NCI-H446 treated with DMSO at 0.1 percent for 48 hours (cell line): ENCODE measurements around the gene QTRT2.

ENCODE experiments used
- DNase-seq: peaks from one replicate; lab custom pipeline; 2025; lab: John Stamatoyannopoulos, UW

Gene QTRT2

DNA sequence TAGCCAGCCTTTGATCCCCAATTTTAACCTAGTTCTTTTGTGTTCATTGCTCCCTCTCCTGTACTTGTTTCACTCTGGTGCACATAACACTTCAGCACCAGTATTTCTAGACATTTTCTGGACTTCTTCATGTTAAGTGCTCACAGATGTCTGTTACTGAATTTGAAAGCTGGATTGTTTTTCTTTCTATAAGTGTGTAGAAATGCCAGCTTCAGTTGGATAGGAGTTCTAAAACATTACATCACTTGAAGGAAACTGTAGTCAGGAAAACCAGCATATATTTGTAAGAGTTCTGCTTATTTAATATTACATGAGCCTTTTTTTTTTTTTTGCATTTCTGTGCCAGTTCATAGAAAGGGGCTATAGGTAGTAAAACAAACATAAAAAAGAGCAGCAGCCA lies 21.6 kb downstream of the QTRT2 start:
- no peak for DNase-seq

- no peak for DNase-seq
These were observed 23.2 kb downstream of the QTRT2 start for GRCh38 chr3:114079761-114080160.

DNA sequence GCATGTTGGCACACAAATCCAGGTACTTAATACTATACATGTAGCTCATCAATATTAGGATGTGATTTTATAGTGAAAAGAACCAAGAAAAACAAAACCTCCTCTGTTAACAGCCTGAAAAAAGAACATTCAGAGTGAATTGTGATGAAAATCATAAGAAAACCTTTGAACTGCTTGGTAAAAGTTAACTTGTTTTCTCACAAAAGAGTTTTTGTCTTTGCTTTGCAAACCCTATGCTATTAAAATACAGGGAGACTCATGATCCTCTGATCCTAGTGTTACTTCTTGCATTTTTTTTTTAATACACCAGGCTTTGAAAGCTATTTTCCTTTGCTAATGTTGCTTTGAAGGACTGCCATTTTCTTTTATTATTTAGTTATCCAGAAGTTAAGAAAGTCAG lies 23.7 kb downstream of the QTRT2 start:
- DNase-seq = no peak

- DNase-seq = no peak
These were observed 24.5 kb downstream of the QTRT2 start for GRCh38 chr3:114081037-114081436.

DNA sequence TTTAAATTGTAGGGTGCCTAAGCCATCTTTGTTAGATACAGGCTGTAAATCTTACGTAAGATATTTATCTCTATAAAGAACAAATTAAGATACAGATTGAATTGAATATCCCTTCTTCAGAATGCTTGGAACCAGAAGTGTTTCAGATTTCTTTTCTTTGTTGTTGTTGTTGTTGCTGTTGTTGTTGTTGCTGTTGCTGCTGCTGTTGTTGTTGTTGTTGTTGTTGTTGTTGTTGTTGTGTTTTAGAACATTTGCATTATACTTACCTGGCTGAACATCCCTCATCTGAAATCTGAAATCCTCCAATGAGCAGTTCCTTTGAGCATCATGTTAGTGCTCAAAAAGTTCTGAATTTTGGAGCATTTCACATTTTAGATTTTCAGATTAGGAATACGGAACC lies 26.6 kb downstream of the QTRT2 start:
- DNase-seq = no peak

DNA sequence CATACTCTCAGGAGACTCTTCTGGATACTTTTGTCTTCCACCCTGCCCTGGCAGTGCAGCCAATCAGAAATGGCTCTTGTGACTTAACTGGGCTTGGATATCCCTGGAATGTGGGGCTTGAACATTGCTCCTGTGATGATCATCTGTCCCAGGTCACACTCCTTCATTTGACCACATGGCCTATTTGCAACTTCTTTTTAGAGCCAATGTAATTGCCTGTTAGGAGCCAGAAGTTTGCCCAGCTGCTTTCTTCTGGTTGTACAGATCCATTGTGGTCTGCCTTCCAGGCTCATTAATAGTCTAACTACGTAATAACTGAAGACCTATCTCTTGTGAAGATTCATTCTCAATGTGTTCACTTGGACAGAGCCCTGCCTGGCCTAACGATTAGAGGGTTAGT lies 29.8 kb downstream of the QTRT2 start:
- DNase-seq = no peak

DNA sequence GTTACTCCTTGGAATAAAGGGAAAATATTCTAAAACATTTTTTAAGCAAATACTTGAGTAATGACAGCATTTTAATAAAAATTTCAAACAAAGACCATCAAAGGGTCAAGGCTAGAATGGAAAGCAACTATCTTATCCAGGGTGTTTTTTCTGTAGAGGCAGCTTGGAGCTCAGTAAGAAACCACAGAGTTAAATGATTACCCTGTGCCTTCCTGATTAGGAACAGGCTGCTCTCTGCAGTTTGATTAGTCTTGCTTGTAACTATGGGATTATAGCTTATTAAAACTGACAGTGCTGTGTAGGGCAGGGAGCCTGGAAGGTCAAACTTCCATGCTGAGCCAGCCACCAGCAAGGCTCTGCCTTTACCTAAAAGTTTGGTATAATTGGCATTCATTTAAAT lies 33.1 kb downstream of the QTRT2 start:
- DNase-seq = no peak

- no peak for DNase-seq
These were observed 35.8 kb downstream of the QTRT2 start for GRCh38 chr3:114092151-114093015.

GRCh38 chr3:114093016-114093380 lies 36.5 kb downstream of the QTRT2 start:
- DNase-seq = no peak

DNA sequence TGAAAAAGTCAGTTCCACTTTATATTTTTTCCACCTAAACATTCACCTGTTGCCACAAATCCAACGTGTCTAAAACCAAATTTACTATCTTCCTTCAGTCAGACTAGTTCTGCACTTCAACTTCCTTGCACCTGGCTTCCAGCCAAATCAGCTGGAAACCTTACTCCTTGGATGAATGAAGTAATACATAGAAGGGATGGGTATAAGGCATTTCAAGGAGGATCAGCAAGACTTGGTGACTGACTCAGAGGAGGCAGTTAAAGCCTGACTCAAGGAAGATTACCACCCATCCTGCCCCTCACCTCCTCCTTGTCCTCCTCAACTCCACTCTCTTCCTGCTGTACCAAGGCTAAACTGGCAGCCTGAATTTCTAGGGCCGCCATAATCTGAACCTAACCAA lies 37.1 kb downstream of the QTRT2 start:
- no peak for DNase-seq

DNA sequence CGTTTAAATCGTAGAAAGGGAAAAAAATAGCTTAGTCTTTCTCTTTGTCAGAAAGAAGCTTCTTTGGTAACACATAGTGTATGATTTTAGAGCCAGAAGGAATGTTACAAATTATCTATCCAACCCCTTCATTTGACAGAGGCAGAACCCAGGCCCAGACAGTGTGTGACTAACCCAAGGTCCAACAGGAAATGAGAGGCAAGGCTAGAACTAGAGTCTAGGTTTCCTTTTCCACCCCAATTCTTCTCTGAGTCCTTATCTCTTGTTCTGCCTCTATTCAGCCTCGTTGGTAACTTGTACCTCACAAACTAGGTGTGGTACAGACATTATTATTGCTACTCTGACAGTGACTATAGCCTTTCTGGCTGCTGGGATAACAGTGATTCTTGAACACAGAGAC lies 39.3 kb downstream of the QTRT2 start:
- no peak for DNase-seq

DNA sequence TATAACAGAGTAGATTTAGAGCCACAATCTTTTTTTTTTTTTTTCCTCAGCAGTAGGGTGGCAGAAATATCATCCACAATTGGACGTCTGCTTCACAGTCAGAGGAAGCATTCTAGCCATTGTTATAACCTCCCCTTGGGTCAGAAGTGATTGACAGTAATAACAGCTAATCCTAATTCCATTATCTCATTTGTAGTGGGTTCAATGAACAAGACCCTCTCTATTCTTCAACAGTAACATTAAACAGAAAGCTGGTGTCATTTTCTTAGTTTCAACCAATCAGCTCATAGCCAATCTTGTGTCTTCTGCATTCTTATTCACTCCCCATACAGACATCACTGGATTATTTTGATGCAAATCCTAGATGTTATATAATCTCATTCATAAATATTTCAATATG lies 44.6 kb downstream of the QTRT2 start:
- no peak for DNase-seq

GRCh38 chr3:114103181-114103580 lies 46.6 kb downstream of the QTRT2 start:
- DNase-seq = no peak

DNA sequence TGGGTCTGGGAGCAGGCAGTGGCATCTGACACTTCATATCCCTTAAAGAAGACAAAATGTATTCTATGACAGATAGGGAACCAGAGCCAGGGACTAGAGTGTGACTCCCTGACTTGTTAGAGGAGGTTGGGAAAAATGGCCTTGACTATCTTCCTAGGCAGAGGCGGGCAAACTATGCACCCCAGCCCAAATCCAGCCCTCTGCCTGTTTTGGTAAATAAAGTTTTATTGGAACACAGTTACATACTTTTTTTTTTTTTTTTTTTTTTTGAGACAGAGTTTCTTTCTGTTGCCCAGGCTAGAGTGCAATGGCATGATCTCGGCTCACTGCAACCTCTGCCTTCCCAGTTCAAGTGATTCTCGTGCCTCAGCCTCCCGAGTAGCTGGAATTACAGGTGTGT lies 47.3 kb downstream of the QTRT2 start:
- DNase-seq = no peak

DNA sequence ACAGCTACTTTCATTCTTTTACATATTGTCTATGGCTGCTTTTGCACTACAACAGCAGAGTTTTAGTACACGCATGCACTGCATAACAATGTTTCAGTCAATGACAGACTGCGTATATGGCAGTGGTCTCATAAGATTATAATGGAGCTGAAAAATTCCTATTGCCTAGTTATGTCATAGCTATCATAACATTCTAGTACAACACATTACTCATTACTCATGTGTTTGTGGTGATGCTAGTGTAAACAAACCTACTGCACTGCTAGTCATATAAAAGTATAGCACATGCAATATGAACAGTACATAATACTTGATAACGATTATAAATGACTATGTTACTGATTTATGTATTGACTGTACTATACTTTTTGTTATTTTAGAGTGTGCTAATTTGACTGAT lies 47.9 kb downstream of the QTRT2 start:
- no peak for DNase-seq

DNA sequence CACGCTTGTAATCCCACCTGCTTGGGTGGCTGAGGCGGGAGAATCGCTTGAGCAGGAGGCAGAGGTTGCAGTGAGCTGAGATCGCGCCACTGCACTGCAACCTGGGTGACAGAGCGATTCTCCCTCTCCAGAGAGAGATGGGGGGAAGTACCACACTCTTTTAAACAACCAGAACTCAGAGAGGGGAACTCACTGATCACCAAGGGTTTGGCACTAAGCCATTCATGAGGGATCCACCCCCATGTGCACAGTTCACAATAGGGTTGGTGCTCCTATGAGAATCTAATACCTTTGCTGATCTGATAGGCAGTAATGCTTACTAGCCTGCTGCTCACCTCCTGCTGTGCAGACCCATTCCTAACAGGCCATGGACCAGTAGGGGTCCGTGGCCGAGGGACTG lies 51.6 kb downstream of the QTRT2 start:
- no peak for DNase-seq

DNA sequence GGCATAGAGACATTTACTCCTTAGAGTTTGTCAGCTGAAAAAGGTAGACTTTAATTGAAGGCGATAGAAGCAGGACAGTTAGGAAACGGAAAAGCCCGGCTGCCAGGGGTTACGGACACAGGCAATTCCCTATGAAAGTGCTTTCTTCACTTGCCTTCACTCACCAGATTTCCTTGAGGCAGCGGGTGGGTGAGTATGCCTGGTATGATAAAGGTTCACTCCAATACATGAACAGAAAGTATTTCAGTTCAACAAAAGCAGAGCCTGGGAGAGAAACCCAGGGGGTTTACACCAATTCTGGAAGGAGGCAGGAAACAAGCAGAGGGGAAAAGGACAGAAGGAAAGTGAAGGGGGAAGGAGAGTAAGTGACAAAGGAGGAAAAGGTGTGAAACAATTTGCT lies 53.9 kb downstream of the QTRT2 start:
- no peak for DNase-seq

GRCh38 chr3:114111060-114111770 lies 54.7 kb downstream of the QTRT2 start:
- no peak for DNase-seq

GRCh38 chr3:114112696-114113095 lies 56.2 kb downstream of the QTRT2 start:
- no peak for DNase-seq

DNA sequence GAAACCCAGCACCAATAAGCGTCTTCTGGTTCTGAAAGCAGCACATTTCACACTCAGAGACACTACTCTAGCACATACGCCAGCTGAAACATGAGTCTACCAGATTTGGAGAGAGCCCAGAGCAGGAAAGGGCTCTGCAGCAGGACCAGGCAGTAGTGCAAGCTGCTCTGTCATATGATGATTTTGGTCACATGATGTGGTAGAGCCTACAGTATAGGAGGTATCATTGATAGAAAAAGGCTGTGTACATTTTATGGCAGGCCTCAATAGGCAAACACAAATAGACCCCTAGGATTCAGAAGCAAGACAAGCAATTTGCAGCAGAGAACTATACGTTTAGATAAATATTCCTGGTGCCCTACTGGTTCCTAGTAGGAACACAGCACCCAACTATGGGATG lies 58.2 kb downstream of the QTRT2 start:
- no peak for DNase-seq

DNA sequence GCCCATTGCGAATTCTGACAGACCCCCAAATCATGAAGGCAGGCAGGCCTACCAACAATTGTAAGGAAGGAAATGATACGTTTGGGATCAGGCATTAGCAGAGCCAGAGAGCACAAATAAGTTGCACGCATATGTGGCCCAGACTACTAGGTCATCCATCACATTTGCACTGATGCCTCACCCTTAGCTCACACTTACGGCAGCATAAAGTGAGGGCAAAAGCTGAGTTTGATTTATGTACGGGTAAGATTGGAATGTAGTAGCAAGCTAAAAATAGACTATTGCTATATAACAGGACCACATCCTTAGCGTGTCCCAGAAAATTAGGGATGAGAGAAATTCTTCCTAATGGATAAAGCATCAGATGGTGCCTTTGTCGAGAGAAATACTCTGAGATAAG lies 58.6 kb downstream of the QTRT2 start:
- DNase-seq = no peak

DNA sequence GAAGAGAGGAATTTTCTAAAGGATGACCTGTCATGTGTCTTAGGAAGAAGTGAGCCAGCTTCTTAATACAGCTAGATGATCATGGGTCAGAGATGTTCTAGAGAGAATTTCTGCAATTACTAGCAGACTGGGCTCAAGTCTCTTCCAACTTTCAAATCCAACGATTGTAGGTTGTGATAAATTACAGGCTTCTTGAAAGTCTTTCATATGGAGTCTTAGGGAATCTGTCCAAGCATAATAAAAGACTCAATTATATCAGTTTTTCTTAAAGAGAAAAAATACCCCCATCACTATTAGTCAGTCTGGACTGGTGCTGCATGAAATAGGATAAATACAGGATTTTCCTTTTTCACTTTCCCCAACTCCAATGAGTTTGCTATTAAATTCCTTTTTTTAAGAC lies 63.2 kb downstream of the QTRT2 start:
- no peak for DNase-seq

GRCh38 chr3:114120211-114120610 lies 63.7 kb downstream of the QTRT2 start:
- no peak for DNase-seq
